ENCODE measurements around the gene EIF6. TPM values are rescaled to one million over a fixed set of nuclear protein-coding genes. Genes with fewer than 3 reads are reported as not detected.

EIF6 gene
- total and polyA plus RNA-seq, 2 donors (not counting 1 experiment from before 2014, with no cell fraction given) = 117 to 156 TPM

- peak overlapping the region; percentile 1 for H3K4me2 ChIP-seq (ENCODE audit: extremely low read depth, insufficient read depth, low read length)
- H3K9ac ChIP-seq (ENCODE audit: insufficient read depth, low read length) = no peak overlapping the region
- H3K27me3 ChIP-seq (ENCODE audit: control insufficient read depth, insufficient read depth, low read length) = no peaks in the 10 kb centered on the region
- DNase-seq (ENCODE audit: low read depth in 2 of 2) = peak; percentile 90 to 96
- no peaks in the 10 kb centered on the region for H4K20me1 ChIP-seq (ENCODE audit: control insufficient read depth, extremely low read depth, insufficient read depth, low read length)
- no peak overlapping the region for H3K4me3 ChIP-seq (replicated peaks in 1 of 4; ENCODE audit: control extremely low read depth in 1 of 4, insufficient read depth in 1 of 4, low read depth in 3 of 4, low read length in 4 of 4)
- H2AFZ ChIP-seq (ENCODE audit: low read length) = no peak overlapping the region
- H3K9me3 ChIP-seq (ENCODE audit: control insufficient read depth, insufficient read depth, low read depth, low read length) = no peaks in the 10 kb centered on the region
- H3K79me2 ChIP-seq (ENCODE audit: control insufficient read depth, insufficient read depth, low read length) = no peaks in the 10 kb centered on the region
- TF ChIP-seq EZH2 (IDR thresholded peaks at IDR 0.05; ENCODE audit: low read length, missing control alignments) = no peak
- TF ChIP-seq, protein P1, sequence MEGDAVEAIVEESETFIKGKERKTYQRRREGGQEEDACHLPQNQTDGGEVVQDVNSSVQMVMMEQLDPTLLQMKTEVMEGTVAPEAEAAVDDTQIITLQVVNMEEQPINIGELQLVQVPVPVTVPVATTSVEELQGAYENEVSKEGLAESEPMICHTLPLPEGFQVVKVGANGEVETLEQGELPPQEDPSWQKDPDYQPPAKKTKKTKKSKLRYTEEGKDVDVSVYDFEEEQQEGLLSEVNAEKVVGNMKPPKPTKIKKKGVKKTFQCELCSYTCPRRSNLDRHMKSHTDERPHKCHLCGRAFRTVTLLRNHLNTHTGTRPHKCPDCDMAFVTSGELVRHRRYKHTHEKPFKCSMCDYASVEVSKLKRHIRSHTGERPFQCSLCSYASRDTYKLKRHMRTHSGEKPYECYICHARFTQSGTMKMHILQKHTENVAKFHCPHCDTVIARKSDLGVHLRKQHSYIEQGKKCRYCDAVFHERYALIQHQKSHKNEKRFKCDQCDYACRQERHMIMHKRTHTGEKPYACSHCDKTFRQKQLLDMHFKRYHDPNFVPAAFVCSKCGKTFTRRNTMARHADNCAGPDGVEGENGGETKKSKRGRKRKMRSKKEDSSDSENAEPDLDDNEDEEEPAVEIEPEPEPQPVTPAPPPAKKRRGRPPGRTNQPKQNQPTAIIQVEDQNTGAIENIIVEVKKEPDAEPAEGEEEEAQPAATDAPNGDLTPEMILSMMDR (conservative IDR thresholded peaks at IDR 0.05 in 1 of 2, IDR thresholded peaks at IDR 0.05 in 1 of 2; ENCODE audit: low read depth in 1 of 2, low read length in 2 of 2) = no peak
- peaks cover 51% of the 10 kb centered on the region for H3K4me1 ChIP-seq (ENCODE audit: control insufficient read depth, extremely low read depth, insufficient read depth, low read length)
- H3K27ac ChIP-seq (ENCODE audit: insufficient read depth, low read length) = peak overlapping the region; percentile 68
- no peaks in the 10 kb centered on the region for H3K36me3 ChIP-seq (ENCODE audit: control insufficient read depth, insufficient read depth, low read length)
These were observed 27.7 kb upstream of the EIF6 start for GRCh38 chr20:35312318-35312717.

GRCh38 chr20:35311822-35312221 lies 27.2 kb upstream of the EIF6 start:
- Histone ChIP-seq H3K4me1 (ENCODE audit: control insufficient read depth, extremely low read depth, insufficient read depth, low read length) (peaks cover 54% of the 10 kb centered on the region), H3K9ac (ENCODE audit: insufficient read depth, low read length) (no peak overlapping the region), H3K4me2 (ENCODE audit: extremely low read depth, insufficient read depth, low read length) (no peak overlapping the region), H3K27me3 (ENCODE audit: control insufficient read depth, insufficient read depth, low read length) (no peaks in the 10 kb centered on the region), H3K27ac (ENCODE audit: insufficient read depth, low read length) (peak overlapping the region; percentile 41), H3K4me3 (replicated peaks in 1 of 4; ENCODE audit: control extremely low read depth in 1 of 4, insufficient read depth in 1 of 4, low read depth in 3 of 4, low read length in 4 of 4) (no peak overlapping the region), H2AFZ (ENCODE audit: low read length) (no peak overlapping the region), H3K9me3 (ENCODE audit: control insufficient read depth, insufficient read depth, low read depth, low read length) (no peaks in the 10 kb centered on the region), H3K79me2 (ENCODE audit: control insufficient read depth, insufficient read depth, low read length) (no peaks in the 10 kb centered on the region), H3K36me3 (ENCODE audit: control insufficient read depth, insufficient read depth, low read length) (no peaks in the 10 kb centered on the region), H4K20me1 (ENCODE audit: control insufficient read depth, extremely low read depth, insufficient read depth, low read length) (no peaks in the 10 kb centered on the region)
- DNase-seq (ENCODE audit: low read depth in 2 of 2) = no peak
- no peak for TF ChIP-seq EZH2 (IDR thresholded peaks at IDR 0.05; ENCODE audit: low read length, missing control alignments)
- TF ChIP-seq, protein P1 (conservative IDR thresholded peaks at IDR 0.05 in 1 of 2, IDR thresholded peaks at IDR 0.05 in 1 of 2; ENCODE audit: low read depth in 1 of 2, low read length in 2 of 2) = no peak

DNA sequence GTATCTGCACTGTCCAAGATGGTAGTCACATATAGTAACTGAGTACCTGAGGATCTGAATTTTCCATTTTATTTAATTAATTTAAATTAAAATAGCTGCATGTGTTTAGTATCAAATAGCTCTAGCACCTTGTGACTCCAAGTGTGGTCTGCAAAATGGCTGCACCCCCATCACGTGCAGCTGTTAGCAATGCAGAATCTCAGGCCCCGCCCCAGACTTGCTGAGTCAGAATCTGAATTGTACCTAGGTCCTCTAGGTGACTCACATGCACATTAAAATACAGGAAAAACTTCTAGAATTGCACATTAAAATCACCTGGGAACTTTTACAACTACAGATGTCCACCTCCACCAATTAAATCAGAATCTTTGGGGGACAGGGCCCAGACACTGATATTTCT lies 26.8 kb upstream of the EIF6 start:
- H3K9ac ChIP-seq (ENCODE audit: insufficient read depth, low read length) = no peak overlapping the region

More for the DNA sequence above, 26.8 kb upstream of the EIF6 start:
- no peaks in the 10 kb centered on the region for H4K20me1 ChIP-seq (ENCODE audit: control insufficient read depth, extremely low read depth, insufficient read depth, low read length)
- peak in 1 of 2 donors; percentile 76 for DNase-seq (ENCODE audit: low read depth in 2 of 2)
- H3K4me3 ChIP-seq (replicated peaks in 1 of 4; ENCODE audit: control extremely low read depth in 1 of 4, insufficient read depth in 1 of 4, low read depth in 3 of 4, low read length in 4 of 4) = no peak overlapping the region
- no peaks in the 10 kb centered on the region for H3K79me2 ChIP-seq (ENCODE audit: control insufficient read depth, insufficient read depth, low read length)
- no peak overlapping the region for H2AFZ ChIP-seq (ENCODE audit: low read length)
- H3K4me1 ChIP-seq (ENCODE audit: control insufficient read depth, extremely low read depth, insufficient read depth, low read length) = peaks cover 58% of the 10 kb centered on the region
- H3K9me3 ChIP-seq (ENCODE audit: control insufficient read depth, insufficient read depth, low read depth, low read length) = no peaks in the 10 kb centered on the region
- peak overlapping the region; percentile 41 for H3K27ac ChIP-seq (ENCODE audit: insufficient read depth, low read length)
- H3K4me2 ChIP-seq (ENCODE audit: extremely low read depth, insufficient read depth, low read length) = no peak overlapping the region
- no peaks in the 10 kb centered on the region for H3K27me3 ChIP-seq (ENCODE audit: control insufficient read depth, insufficient read depth, low read length)
- H3K36me3 ChIP-seq (ENCODE audit: control insufficient read depth, insufficient read depth, low read length) = no peaks in the 10 kb centered on the region
- TF ChIP-seq EZH2 (IDR thresholded peaks at IDR 0.05; ENCODE audit: low read length, missing control alignments) = no peak
- TF ChIP-seq, protein P1 (conservative IDR thresholded peaks at IDR 0.05 in 1 of 2, IDR thresholded peaks at IDR 0.05 in 1 of 2; ENCODE audit: low read depth in 1 of 2, low read length in 2 of 2) = no peak
